GM18858 (cell line): ENCODE measurements around the gene NCR2.

Experiments
- ATAC-seq: cut with Tn5 transposase; IDR thresholded peaks from one replicate; pipeline ENCODE4 v1.9.1; 2021; ENCODE audit not compliant: unreplicated experiment

Gene NCR2

GRCh38 chr6:41331401-41332150 lies 3.8 kb upstream of the NCR2 start:
- no peak for ATAC-seq

DNA sequence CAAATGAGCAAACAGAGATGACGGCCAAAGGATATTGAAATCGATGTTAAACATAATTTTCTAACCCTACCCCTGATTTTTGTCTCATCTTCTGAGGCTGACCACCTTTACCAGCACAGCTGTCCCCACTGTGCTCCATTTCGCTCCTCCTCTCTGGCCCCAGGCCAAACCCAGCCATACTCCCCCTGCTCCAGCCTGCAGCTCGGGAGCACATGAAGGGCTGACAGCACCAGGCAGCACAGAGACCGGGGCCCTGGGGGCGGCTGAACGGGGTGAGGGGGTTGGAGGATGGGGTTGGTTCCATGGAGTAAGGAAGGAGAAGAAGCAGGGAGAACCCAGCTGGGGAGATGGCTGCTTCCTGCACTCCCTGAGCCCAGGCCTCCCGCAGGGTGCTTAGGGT lies 3.2 kb upstream of the NCR2 start:
- ATAC-seq, result no peak

DNA sequence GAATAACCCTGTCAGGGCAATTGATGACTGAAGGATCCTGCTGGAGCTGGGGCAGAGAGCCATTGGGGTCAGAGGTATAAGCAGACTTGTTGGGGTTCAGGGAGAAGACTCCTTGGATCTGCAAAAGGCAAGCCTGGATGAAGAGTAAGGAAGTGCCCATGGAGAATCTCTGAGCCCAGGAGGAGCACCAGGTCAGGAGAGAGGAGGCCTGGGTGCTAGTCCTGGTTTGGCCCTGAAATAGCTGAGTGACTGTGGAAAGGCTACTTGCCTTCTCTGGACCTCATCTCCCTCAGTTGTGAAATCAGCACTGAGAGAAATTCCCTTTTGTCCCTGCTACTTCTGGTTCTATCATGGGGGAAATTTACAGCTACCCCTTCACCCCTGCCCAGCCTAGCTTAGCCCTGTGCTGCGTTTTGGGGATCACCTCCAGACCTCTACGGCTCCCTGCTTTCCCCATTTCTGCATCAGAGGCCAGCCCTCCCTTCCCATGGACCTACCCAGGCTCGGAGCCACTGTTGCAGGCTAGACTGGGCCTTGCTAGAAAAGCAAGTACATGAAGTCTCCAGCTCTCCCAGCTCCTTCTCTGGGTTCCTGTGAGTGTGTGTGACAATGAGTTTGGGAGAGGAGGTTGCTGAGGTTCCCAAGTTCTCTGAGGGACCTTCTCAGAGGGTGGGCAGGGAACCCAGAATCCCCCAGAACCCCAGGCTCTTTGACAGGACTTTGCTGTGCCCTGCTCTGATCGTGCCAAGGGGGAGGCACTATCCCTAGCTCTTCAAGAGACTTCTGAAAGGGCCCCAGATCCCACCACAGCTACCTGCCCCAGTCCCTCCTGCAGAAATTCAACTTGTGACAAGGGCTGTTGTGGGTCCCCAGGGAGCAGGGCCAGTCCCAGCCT lies 2.3 kb upstream of the NCR2 start:
- ATAC-seq, result no peak

DNA sequence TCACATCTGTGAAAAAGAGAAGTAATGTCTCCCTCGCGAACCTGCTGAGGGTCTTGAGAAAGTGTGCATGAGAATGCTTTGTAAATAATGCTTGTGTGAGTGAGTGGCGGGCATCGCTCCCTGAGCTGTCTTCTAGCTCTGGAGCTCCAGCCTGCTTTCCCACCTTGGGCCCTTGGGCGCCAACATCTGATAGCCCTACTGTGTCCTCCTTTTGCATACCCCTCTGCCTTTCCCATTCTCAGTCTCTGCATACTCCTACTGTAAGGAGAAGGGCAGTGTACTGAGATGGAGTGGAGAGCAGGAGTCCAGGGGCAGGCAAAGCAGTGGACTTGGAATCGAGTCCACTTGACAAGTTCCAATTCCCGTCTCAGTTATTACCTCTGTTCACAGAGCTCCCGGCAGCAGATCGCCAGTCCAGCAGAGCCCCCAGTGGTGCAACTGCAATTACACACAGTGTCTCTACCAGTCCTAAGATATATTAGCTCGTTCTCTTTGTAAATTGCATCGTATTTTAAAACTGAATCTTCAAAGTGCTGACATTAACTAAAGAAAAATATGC lies 847 bp upstream of the NCR2 start:
- no peak for ATAC-seq

GRCh38 chr6:41335943-41336342 lies 535 bp downstream of the NCR2 start:
- ATAC-seq, result no peak

DNA sequence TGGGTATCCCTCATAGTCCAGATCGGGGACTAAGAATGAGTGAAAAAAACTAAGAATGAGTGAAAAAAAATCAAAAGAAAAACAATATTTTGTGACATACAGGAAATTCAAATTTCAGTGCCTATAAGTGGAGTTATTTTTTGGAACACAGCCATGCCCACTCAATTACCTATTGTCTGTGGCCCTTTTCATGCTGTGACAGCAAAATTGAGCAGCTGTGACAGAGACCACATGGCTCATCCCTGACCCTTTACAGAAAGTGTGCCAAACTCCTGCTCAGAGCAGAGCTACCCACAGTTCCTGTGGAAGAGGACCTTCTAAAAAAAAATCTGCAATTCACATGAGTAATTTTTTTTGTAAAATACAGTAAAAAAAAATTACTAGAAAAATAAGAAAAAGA lies 1.4 kb downstream of the NCR2 start:
- no peak for ATAC-seq

DNA sequence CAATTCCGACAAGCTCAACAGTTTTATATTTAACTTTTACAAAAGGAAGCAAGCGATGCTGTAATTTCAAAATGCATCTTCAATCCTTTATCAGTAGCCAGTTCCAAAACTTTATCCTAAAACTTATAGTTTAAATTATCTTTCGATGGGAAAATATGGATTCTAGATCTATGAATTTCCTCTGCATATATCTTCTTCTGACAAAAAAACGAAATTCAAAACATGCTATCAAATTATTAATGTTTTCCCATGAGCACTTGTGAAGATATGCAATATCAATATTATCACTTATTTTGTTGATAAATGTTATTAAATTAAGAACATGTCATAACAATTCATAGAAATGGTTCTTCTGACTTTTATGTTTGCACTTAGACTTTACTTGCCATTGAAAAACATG lies 2.3 kb downstream of the NCR2 start:
- ATAC-seq, result no peak

GRCh38 chr6:41338659-41339058 lies 3.3 kb downstream of the NCR2 start:
- ATAC-seq, result no peak

DNA sequence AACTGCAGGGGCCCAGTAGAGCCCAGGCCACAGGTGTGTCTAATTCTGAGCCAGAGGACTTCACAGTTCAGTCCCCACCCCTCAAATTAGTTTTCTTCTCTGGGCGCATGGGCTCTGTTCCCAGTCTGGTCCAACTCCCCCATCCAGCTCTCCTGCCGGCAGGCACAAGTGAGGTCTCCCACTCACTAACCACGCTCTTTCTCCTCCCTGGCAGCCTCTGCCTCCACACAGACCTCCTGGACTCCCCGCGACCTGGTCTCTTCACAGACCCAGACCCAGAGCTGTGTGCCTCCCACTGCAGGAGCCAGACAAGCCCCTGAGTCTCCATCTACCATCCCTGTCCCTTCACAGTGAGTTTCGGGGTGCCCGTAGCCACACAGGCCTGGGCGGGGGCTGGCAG lies 6.2 kb downstream of the NCR2 start:
- no peak for ATAC-seq

- no peak for ATAC-seq
These were observed 6.8 kb downstream of the NCR2 start for GRCh38 chr6:41342241-41342640.

DNA sequence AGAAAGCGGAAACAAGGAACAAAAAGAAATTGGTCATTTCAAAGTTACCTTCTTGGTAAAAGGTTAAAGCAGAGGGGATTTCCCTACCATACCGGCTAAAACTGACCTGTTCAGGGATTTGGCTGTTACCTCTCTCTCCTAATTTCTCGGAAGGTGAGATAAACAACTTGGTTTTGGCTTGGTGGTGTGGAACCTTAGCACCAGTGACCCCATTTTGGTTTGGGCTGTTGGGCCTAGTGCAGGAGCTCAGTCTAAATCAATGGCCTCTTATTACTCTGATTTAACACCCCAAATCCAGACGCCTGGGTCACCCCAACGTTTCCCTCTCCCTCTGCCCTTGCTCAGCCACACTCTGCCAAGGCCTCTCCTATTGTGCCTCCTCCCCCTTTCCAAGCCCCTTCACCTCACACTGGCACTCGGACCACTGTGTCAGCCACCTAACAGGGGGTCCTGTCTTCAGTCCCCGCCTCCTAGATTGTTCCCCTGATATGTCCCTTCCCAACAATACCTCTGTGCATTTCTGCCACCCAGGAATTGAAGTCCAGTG lies 8.3 kb downstream of the NCR2 start:
- no peak for ATAC-seq

DNA sequence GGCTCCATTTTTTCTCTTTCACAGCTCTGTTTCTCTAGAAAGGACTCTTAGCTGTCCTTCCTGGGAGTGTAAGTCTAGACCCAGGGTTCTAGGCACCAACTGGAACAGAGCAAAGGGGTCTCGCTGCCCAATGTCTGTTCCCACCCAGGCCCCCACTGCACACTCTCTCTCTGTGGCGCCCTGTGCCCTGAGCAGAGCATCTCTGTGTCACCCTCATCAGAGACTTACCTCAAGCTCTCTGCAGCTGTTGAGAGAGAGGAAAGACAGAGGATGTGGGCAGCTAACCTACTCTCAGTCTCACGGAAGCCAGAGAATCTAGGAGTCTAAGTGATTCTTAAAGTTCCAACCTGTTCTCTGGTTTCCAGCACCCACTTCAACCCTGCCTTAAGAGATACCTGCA lies 9.5 kb downstream of the NCR2 start:
- ATAC-seq, result no peak

DNA sequence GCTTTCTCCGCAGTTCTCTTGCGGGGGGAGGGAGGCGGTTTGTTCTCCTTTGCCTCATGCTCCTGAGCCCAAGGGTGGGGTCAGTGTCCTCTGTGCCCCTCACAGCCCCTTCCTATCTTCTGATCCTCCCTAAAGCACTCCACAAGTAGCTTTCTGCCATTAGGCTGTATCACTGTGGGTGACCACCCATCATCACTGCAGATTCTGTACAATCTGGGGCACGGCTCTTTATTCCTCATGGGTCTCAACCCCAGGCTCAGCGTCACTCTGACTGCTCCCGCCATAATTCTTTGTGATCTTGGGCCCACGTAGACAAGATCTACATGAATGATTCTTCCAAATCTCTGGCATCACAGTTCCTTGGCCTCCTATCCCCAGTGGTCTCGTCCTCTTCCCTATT lies 10.5 kb downstream of the NCR2 start:
- no peak for ATAC-seq

GRCh38 chr6:41346441-41346840 lies 11.0 kb downstream of the NCR2 start:
- no peak for ATAC-seq

- ATAC-seq, result no peak
These were observed 12.1 kb downstream of the NCR2 start for GRCh38 chr6:41347378-41348050.

DNA sequence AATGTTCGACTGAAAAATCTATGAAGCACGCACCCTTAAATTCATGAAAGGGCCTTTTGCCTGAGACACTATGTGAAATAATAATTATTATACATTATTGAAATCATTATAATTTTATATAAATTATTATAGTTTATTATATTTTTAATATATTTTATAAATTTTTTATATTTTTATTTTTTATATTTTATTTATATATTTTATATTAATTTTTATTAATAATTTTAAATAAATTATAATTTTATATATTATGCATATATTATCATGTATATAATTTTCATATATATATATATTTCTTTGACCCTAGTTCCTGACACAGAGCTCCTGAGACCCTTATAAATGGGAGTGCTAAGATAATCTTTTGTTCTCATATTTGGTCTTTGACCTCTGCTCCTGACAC lies 13.5 kb downstream of the NCR2 start:
- no peak for ATAC-seq

DNA sequence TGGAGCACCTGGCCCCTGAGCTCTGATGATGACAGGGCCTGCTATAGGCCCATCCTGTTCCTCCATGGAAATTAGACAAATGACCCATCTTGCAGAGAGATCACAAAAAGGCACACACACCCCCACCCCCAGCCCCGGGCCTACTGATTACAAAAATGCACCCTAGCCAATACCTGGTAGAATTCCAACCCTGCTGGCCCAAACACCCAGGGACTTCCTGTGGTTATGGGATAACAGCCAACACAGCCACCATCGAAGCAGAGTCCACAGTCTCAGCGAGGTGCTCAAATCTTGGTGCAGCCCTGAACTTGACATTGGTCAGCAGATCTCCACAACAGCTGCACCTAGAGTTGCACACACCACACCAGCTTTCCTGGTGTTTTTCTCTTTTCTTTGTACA lies 17.0 kb downstream of the NCR2 start:
- no peak for ATAC-seq

DNA sequence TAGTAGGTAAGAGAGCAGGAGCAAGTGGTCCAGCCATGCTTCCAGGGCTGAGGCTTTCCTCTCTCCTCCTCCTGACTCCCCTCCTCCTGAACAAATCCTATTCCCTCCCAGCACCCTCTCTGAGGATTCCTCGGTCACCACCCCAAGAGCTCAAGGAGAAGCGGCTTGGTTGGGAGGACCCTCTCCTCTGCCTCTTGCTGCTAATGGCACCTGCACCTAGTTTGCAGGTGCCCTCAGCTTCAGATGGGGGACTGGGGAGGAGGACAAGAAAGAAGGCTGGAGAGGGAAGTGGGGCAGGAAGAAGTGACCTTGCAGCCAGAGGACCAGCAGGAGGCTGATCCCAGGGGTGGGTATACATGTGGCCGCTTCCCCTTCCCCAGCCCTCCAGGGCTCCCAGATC lies 17.5 kb downstream of the NCR2 start:
- no peak for ATAC-seq

- no peak for ATAC-seq
These were observed 17.9 kb downstream of the NCR2 start for GRCh38 chr6:41353333-41353732.

DNA sequence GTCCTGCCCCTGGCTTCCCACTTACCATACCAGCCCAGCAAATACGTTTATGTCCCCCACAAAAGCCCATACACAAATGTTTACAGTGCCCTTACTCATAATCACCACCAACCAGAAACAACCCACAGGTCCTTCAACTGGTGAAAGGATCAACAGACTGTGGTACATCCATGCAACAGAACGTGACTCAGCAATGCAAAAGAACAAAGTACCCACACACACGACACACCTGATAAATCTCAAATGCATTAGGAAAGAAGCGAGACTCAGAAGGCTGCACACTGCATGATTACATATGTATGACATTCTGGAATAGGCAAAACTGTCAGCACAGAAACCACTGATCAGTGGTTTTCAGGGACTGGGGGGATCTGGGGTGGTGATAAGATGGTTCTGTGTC lies 20.5 kb downstream of the NCR2 start:
- ATAC-seq, result no peak

DNA sequence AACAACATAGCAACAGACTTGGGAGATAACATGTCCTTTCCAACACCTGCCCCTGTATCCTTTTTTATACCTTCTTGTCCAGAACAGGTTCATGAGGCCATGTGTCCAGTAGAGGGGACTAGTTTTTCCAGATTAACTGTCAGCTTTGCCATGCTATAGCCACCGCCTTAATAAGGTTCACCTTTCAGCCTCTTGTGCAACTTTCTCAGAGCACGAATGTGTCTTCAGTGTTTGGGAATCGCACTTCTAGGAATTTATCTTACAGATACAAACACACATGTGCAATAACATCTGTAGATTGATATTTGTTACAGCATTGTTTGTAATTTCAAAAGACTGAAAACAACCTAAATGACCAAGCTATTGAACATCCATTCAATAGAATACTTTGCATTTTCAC lies 21.4 kb downstream of the NCR2 start:
- no peak for ATAC-seq
